Limb (tissue), 2 donors: ENCODE data around the gene SMARCC1.
"Not testable (repeated sequence)": the region's sequence is repeated elsewhere in the genome, so short reads cannot be mapped to it uniquely, and the experiment has no call there.

Source experiments
- DNase-seq, 2 donors: peaks; one replicate each; pipeline ENCODE4 v3.0.0-alpha.2; 2016; ENCODE audit errors: extremely low spot score in 2 of 2

SMARCC1 gene

DNA sequence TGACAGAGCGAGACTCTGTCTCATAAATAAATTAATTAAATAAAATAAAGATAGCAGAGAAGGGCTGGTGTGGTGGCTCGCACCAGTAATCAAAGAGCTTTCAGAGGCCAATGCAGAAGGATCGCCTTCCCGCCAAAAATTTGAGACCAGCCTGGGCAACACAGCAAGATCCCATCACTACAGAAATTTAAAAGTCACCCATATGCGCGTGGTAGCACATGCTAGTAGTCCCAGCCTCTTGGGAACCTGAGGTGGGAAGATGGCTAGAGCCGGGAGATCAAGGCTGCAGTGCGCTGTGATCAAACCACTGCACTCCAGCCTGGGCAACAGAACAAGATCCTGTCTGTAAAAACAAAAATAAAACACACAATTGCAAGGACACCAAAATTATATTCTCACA, 9.6 kb downstream of the SMARCC1 start:
- no peak for DNase-seq

DNA sequence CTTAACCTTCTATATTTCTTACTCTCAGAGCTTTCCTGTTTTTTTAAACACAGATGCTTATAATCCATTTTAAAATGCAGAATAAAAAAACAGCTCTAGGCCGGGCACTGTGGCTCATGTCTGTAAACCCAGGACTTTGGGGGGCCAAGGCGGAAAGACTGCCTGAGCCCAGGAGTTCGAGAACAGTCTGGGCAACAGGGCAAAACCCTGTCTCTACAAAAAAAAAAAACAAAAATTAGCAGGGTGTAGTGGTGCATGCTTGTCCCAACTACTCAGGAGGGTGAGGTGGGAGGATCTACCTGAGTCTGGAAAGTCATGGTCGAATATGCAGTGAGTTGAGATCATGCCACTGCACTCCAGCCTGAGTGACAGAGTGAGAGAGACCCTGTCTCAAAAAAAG, 15.5 kb downstream of the SMARCC1 start:
- DNase-seq = no peak

GRCh38 chr3:47762233-47762632, 19.5 kb downstream of the SMARCC1 start:
- no peak for DNase-seq

GRCh38 chr3:47761046-47761445, 20.6 kb downstream of the SMARCC1 start:
- no peak for DNase-seq

DNA sequence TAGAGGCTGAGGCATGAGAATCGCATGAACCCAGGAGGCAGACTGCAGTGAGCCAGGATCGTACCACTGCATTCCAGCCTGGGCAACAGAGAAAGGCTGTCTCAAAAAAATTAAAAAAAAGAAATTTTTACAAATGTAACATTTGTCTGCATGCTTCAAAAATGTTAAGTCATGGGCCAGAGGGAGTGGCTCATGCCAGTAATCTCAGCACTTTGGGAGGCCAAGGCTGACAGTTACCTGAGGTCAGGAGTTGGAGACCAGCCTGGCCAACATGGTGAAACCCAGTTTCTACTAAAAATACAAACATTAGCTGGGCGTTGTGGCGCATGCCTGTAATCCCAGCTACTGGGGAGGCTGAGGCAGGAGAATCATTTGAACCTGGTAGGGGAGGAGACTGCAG, 21.5 kb downstream of the SMARCC1 start:
- DNase-seq = not testable (repeated sequence)

DNA sequence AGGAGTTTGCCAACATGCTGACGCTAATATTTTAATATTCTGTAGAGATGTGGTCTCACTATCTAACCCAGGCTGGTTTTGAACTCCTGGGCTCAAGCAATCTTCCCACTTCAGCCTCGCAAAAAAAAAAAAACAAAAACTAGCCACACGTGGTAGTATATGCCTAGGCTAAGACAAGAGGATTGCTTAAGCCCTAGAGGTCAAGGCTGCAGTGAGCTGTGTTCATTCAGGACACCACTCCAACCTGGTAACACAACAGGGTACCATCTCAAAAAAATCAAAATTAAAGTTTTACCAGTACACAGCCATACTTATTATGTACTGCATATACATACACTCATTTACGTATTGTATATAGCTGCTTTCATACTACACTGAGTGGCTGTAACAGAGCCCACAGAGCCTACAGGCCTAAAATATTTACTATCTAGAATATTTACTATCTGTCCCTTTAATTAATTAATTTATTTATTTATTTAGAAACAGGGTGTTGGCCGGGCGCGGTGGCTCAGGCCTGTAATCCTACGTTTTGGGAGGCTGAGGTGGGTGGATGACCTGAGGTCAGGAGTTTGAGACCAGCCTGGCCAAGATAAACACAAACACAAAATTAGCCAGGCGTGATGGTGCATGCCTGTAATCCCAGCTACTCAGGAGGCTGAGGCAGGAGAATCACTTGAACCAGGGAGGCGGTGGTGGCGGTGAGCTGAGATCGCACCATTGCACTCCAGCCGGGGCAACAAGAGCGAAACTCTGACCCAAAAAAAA, 23.2 kb downstream of the SMARCC1 start:
- no peak for DNase-seq

GRCh38 chr3:47752716-47753115, 29.0 kb downstream of the SMARCC1 start:
- DNase-seq = no peak

GRCh38 chr3:47750811-47751354, 30.8 kb downstream of the SMARCC1 start:
- DNase-seq = not testable (repeated sequence)

- no peak for DNase-seq
Measured at GRCh38 chr3:47747558-47747957, 34.1 kb downstream of the SMARCC1 start.

DNA sequence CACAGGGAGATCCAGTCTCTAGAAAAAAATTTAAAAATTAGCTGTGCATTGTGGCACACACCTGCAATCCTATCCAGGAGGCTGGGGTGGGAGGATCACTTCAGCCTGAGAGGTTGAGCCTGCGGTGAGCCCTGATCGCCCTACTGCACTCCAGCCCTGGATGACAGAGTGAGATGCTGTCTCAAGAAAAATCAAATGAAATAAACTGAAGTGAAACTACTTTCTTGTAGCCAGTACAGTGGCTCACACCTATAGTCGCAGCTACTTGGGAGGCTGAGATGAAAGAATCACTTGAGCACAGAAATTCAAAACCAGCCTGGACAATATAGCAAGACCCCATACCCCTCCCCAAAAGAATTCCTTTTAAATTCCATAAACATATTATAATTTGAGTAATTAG, 35.4 kb downstream of the SMARCC1 start:
- DNase-seq = no peak

- no peak for DNase-seq
Measured at GRCh38 chr3:47743855-47744254, 37.8 kb downstream of the SMARCC1 start.

- not testable (repeated sequence) for DNase-seq
Measured at GRCh38 chr3:47743352-47743751, 38.3 kb downstream of the SMARCC1 start.

GRCh38 chr3:47741925-47742324, 39.8 kb downstream of the SMARCC1 start:
- no peak for DNase-seq

DNA sequence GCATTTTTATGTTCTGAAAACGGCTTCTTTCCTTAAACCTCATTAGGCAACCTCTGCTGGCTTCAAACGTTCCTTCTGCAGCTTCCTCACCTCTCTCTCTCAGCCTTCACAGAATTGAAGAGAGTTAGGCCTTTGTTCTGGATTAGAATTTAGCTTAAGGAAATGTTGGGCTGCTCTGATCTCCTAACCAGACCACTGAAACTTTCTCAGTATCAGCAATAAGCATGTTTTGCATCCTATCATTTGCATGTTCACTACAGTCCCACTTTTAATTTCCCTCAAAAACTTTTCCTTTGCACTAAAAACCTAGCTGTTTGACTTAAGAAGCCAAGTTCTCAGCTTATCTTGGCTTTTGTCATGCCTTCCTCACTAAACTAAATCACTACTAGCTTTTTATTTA, 49.5 kb downstream of the SMARCC1 start:
- no peak for DNase-seq

DNA sequence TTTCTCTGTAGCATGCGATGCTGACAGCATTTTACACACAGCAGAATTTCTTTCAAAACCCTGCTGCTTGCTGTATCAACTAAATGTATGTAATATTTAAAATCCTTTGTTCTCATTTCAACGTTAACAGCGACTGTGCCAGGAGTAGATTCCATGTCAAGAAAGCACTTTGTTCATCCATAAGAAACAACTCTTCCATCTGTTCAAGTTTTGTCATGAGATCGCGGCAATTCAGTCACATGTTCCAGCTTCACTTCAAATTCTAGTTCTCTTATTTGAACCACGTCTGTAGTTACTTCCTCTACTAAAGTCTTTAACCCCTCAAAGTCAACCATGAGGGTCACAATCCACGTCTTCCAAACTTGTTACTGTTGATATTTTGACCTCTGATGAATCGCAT, 50.6 kb downstream of the SMARCC1 start:
- no peak for DNase-seq

DNA sequence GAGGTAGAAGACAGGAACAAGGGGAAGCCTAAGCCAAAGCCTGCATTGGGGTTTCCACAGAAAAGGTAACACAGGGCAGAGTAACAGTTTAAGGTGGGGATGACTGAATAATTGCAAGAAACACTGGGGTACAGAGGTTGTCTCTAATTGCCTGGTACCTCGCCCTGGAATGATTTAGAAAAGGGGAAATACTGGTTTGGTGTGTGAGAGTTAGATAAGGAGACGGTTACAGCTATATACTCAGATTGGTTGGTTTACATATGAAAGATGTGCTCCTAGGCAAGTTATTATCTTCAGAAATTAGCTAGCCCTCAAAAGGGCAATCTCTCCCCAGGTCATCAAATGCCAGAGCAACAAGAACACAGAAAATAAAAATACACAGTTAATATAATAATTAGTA, 58.8 kb downstream of the SMARCC1 start:
- no peak for DNase-seq

- DNase-seq = not testable (repeated sequence)
Measured at GRCh38 chr3:47717448-47717847, 64.2 kb downstream of the SMARCC1 start.

DNA sequence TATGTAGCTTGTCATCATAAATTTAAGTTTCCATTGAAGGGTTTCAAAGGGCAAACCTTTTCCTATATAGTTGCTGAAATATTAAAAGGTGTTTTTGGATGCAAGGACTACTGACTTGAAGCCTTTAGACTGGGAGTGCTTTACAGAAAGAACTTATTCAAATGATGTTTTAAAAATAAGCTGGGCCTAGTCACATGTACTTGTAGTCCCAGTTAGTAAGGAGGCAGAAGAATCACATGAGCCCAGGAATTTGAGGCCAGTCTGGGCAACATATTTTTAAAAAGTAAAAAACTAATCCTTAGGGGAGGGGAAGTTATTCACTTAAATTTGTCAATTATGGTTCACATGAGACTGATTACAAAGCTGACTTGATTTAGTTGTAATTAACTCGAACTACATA, 65.0 kb downstream of the SMARCC1 start:
- DNase-seq = no peak

DNA sequence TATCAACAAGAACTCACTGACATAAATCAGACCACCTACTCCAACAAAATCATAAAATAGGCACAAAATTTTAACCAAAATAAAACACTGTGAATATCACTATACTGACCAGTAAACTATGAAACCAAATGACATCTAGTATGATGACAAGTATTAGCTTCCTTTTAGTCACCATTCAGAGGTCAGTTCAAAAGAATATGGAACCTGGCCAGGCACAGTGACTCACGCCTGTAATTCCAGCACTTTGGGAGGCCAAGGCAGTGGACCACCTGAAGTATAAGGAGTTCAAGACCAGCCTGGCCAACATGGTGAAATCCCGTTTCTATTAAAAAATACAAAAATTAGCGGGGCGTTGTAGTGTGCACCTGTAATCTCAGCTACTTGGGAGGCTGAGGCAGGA, 65.8 kb downstream of the SMARCC1 start:
- DNase-seq = no peak

GRCh38 chr3:47714606-47715005, 67.1 kb downstream of the SMARCC1 start:
- DNase-seq = no peak

DNA sequence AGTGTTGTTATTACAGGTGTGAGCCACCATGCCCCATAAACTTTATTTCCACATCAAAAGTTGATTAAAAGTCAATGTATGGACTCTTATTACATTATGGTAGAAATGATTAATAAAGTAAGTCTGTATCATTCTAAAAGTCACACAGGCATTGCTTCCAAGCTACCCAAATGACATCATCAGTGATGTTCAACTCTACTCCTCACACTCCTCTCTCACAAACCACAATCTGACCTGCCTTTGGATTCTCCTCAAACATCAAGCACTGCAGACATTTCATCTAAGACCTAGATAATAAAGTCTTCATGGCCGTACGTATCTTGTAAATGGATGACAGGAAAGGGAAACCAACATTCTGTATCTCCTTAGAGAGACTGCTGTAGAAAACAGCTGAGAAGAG, 68.0 kb downstream of the SMARCC1 start:
- no peak for DNase-seq

DNA sequence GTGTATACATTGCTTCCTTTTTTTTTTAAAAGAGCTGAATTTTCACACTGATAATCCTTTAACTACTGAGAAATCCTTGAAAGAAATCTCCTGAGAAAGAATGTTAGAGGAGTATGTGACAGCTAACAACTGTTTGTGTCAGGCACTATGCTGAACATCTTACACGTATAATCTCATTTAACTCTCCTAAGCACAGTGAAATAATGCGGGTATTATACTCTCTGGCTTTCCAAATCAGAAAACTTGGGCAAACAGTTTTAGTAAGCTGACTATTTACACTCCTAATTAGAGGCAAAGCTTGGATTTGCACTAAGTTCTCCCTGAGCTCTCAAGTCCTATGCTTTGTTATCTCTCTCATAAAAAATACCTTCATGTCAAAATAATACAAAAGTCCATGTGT, 69.3 kb downstream of the SMARCC1 start:
- no peak for DNase-seq

DNA sequence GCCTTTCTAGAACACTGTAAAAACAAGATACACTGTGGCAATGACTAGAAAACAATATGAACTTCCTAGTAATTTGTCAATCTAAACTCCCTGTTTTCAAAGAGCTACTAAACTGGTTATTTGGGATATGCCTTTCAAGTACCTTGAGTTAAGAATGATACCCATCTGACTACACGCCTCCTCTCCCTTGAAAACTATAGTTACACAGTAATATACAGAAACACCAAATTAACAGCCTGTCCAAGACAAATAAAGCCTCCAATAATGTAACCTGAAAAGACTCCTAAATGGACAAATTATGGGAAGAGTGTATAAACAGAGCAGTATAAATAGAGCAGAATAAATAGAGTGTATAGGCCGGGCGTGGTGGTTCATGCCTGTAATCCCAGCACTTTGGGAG, 70.1 kb downstream of the SMARCC1 start:
- DNase-seq = no peak
